GM18498 (cell line): ENCODE measurements around the gene NR2F1-AS1.

Experiments
- ATAC-seq: cut with Tn5 transposase; IDR thresholded peaks from one replicate; pipeline ENCODE4 v1.9.1; 2021; ENCODE audit warnings: mild to moderate bottlenecking, moderate library complexity; ENCODE audit not compliant: unreplicated experiment

Gene NR2F1-AS1

DNA sequence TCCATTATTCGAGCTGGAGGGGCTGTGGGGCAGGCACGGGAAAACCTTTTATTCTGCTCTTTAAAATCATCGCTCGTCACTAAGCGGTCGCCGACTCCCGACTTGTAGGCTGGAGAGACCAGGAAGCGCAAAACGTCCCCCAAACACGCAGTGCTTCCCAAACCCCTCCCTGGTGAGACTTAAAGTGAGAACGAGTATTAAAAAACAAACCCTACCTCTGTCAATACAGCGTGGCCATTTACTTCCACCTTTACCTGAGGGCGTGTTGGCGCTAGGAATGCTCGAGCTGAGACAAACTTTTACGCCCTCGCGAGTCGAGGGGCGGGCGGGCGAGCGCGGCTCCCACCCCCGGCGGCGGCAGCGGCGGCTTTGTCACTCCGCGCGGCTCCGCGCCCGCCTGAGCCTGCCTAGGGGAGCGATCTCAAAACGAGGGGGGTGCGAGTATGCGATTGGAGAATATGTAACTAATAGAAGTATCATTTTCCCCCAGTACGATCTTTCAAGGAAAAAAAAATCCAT lies at the start of gene NR2F1-AS1:
TSS of gene NR2F1-AS1 (minus strand) at position 293 of the 519 bp plus-strand sequence.
- peak; percentile 35 for ATAC-seq

DNA sequence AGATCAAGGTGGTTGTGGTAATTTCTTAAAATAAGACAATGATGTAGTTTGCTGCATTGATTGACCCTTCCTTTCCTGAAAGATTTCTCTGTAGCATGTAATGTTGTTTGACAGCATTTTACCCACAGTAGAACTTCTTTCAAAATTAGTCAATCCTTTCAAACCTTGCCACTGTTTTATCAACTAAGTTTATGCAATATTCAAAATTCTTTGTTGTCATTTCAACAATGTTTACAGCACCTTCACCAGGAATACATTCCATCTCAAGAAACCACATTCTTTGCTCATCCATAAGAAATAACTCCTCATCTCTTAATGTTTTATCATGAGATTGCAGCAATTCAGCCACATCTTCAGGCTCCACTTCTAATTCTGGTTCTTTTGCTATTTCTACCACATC lies 45.8 kb upstream of the NR2F1-AS1 start:
- ATAC-seq: no peak

DNA sequence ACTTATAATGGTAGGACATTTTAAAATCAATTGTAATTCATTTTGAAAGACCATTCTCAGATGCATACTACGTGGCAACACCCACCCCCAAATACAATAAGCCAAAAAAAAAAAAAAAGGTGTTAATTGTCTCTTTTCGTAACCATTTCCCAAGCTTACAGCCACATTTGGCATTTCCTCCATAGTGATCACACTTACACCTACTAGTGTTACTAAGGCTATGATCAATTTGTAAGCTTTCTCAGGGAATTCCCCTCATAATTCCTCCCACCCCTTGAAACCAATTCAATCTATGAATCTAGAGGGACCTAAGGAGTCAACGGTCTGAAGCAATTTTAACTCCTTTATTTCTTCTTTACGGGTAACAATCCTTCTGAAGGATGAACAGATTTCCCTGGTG lies 42.1 kb upstream of the NR2F1-AS1 start:
- no peak for ATAC-seq

DNA sequence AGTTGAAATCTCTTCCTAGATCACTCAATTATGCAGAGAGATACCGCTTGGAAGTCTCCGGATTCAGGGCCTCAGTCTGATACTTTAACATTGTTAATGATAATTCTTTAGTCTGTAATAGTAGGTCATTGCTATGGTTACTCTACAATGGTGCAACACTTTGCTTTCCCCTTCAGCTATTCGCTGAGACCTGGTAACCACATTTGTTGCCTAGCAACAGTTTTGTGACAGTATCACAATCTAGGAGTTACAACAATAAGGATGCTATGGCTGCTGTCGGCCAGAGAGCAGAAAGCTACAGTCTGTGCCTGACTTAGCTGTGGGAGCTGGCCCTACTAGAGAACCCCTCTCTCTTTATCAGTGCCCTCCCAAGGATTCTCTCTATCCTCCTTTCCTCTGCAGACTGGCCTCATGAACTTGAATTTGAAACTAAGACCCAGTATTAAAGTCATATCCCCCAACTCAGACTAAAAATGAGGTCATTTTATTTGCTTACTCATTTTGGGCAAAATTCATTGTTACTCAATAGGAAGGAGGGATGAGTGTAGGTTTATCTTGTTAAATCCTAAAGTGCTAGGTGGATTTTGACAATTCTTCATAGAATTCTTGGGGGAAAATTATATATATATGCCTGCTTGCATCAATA lies 41.3 kb upstream of the NR2F1-AS1 start:
- no peak for ATAC-seq

DNA sequence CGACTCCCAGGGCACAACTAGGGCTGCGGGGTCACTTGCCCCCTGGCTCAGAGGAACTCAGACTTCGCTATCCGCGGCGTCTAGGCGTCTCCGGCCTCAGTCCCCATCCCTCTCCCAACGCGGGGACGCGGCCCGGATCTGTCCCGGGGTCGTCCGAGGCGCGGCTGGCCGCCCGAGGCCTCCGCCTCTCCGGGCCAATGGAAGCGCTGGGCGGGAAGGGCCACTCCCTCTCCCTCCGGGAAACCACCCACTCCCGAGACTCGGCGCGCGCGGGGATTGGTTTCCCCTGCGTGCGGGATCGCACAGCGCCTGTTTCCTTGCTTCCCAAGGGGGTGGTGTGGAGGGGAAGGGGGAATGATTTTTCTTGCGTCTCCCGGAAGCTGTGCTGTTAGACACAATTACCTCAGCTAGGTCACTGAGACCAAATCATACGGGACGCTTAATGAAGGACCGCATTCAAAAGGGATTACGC lies 40.3 kb upstream of the NR2F1-AS1 start:
- ATAC-seq: no peak

DNA sequence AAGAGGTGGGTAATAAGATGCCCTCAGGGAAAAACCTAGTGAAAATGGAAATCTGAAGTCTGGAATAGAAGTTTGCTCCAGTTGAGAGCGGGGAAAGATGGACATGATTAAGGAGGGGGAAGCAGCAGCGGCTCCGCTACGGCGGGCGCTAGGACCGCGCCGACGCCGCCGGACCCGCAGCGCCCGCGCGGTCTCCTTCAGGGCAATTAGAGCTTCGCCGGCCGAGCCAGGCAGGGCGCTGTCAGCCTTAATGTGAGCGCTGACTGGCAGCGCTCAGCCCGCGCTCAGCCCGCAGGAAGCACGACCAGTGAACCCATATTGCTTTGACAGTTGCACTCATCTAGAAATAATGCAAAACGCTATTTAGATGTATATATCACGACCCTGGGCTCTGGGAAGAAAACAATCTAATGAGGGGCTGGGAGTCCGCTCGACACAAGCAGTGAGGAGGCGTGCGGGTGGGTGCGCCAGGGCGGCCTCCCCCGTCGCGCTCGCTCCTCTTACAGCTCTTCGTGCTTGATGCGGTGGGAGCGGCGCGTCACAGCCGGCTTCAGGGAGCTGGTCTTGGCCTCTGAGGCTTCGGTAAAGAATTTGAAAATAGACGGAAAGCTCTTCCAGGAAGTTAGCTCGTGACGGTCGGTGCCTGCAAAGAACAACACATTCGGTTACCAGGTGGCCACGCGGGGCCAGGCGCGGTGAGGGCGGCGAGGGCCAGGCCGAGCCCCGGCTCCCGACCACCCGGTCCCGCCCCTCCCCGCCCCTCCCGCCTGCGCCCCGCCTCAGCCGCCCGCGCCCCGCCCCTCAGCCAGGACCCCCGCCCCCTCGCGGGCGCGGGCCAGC lies 39.7 kb upstream of the NR2F1-AS1 start:
- ATAC-seq: peak; percentile 99

DNA sequence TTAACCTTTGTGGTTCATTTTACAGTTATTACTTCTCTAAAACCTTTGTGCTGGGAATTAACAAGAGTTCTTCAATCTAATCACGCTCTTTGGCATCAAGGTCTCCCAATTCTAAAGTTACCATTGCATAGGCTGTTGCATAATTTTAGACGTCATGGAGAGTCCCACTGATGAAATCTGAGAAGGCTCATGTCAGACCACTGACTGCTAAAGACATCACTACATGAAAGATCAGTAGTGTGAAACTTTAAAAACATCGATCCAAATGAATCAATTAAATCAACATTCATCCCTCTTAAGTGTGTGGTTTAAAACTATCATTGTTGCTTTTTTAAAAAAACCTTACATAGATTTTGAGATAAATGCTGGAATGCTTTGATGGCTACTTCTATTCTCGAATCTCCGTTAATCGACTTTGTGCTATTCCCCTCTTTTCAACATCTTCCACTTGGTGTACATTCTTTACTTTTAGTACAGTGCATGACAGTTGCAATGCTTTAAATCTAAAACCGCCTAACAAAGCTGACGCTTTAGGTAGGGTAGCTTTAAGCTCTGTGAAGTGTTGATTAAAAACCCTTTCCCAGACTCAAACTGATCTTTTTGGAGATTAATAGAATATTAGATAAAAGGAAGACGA lies 35.6 kb upstream of the NR2F1-AS1 start:
- ATAC-seq: no peak

DNA sequence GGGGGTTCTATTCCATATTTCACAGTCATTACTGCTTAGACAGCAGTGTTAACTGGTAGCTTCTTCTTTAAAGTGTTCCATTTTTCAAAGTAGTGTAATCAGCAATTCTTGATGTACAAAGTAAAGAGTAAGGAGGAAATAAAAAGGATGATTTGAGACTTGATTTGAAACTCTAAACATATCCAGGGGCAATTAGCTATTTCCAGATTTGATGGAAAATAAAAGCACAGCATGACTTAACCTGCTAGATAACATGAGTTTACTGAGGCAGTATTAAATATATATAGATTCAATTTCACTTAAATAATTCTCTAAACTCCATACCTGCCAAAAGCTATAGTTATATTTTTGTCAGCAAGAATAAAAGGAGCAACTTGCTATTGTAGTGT lies 31.8 kb upstream of the NR2F1-AS1 start:
- no peak for ATAC-seq

DNA sequence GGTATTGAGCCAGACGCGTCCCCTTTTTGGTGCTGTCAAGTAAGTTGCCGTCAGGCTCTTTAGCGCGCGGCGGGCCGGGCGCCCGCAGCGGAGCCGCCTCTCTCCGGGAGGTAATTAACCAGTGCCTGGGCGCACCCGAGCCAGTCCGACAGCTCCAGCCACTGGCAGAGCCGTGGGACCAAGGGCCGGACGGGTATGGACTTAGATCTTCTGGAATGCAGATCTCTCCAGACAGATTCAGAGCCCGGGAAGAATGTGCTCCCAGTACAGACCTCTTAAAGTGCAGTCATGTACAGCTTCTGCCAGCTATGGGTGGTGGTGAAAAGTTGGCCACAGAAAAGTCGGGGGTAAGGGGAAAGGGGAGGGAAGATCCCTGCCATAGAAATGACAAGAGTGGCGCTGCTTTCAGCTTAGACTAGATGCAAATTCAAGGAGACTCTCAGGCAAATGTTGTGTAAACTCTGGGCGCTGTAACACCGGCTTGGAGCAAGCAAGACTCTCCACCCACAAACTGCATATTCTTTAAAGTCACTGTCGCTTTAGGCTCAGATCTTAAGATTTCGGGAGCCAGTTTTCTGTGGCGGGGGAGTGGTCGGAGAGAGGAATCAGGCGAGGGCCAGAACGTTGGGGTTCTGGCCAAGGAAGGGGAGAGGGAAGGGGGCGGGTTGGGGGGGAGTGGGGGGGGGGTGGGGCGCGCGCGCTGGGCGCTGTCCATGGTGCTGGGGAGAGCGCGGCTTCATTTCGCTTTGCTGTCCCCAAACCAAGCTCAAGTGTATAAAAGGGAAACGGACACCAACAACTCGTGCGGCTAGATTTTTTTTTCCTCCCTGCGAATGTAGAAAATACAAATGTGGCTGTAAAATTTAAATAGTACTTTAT lies 31.2 kb upstream of the NR2F1-AS1 start:
- no peak for ATAC-seq

DNA sequence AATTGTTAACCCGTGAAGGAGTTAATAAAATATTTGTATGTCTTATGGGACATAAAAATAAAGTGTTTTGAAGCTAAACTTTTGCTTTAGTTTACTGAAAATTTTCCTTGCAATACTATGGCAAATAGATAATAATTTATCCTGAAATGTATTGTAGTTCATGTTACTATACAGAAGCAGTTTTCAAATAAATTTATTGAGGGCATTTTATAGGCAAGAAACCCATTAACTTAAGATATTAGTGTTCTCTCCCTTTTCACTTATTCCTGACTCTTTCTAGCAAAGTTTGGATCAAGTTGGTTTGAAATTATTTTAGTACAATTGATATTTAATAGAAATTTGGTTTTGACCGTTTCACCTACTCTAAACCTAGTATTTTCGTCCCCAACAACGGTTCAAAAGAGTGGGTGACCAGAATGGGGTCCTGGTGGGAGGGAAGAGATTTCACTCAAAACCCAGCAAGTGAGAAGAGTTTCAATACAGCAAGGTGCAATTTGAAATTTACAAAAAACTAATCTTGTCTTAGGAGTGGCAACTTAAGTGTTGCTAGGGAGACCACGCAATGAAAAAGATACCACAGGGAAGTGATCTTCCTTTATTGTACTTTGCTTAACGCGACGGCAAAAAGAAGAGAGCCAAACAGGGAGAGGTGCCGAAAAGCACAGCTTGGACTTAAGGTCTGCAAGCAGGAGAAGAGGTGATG lies 30.4 kb upstream of the NR2F1-AS1 start:
- no peak for ATAC-seq

DNA sequence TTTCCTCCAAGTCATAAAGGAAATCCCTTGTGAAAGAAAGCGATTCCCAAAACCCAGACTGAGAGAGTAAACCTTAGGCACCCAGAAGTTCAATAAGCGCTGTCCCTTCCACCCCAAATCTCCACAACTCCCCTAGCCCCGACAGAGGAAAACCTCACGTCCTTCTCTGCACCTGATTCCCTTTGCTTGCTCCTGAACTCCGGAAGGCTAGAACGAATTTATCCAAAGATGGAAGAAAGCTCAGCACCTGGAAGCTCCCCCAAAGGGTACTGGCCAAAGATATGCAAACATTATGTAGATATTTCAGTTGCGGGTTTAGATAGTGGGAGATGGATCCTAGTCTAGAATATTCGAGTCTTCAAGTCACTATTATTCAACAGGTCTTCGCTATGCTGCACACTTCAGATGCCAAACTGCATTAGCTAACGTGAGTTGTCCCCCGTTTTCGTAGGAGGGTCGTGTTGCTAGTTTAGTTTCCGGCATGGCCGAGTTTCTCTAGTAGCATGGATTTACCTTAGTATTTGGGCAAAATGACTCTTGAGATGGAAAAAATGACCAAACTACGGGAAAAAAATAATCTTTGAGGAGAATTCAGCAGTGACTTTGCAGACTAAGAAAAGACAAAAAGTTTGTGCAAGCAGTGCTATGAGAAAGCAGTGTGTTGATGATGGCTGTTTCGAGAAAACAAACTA lies 29.7 kb upstream of the NR2F1-AS1 start:
- no peak for ATAC-seq

DNA sequence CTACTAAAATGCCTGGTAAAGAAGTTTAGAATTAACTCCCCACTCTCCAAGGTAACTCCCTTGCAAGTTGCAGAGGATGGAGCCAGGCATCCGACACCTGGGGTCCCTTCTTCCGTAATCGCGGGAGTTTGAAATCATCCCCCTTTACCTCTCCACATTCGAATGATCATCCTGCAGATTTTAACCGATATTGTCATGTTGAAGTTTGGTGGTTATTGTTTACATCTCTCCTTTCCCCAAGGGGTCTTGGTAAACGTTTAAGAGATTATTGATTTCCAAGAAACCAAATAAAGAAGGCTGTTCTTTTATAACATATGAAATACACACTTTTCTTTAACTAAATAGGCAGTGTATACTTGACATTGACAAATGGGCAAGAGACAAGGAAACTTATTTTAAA lies 28.7 kb upstream of the NR2F1-AS1 start:
- no peak for ATAC-seq

DNA sequence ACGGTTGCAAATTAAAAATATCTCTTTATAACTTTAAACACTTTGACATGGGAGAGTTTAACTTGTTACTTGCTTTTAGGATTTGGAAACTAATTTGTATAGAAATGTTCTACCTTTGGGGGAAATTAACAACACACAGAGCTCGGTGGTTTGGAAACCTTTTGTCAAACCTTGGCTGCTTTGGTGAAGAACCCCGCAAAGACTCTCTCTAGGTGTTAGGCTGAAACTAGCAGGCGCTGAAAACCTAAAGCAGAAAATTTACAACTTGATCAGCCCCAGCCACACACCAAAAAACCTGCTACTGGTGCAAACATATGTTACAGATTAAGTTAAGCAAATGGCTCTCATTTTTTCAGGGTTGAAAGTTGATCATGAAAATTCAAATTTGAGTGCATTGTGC lies 27.8 kb upstream of the NR2F1-AS1 start:
- no peak for ATAC-seq

DNA sequence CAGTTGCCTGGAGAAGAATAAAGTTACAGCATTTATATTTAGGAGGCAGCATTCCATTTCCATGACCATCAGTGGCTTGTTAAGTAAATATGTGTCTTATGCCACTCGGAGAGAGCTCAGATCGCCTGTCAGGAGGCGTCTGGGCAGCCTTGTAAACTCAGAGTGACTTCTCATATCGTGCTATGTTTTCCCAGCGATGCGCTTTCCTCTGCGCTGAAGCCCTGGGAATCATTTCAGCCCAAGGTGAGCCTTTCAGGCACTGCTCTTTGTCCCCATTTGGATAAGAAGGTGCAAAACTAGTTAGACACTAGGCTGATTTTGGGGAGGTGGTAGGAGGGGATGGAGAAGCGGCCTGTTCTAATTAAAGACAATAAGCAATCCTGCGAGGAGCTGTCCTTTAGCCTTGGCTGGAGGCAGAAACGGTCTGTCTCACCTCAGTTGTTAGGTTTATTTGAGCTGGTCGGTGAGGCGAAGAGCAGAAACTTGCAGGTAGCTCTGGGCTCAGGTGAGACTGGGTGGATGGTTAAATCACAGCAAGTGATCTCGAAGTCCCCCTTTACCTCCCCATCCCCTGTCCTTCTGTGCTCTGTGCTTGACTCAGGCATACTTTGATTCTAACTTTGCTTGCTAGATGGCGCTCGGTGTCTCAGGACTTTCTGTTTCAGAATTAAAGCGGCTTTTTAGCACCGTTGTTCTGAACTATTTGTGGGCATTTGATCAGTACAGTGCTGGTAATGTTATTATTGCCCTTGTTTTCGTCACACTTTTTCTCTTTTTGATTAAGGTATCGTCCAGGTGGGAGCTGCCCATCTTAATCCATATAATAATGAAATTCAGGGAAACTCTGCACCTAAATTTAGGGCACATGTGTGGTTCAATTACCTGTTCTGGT lies 26.6 kb upstream of the NR2F1-AS1 start:
- peak; percentile 87 for ATAC-seq

DNA sequence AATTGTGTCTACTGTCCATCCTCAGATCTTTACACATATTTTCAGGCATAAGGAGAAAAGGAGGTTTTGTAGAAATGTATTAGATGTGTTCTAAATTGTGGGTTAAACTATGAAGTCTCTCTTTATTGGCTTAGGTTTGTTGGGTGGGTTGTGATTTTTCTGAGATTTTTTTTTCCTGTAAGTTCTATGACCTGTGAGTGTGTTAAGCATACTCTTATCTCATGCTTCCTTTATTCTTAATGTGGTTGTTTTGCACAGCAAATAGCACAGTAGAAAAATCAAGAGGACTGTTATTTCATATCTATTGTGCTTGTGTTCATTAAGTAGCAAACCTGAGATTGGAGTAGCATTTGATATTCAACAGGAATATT lies 25.3 kb upstream of the NR2F1-AS1 start:
- ATAC-seq: no peak

DNA sequence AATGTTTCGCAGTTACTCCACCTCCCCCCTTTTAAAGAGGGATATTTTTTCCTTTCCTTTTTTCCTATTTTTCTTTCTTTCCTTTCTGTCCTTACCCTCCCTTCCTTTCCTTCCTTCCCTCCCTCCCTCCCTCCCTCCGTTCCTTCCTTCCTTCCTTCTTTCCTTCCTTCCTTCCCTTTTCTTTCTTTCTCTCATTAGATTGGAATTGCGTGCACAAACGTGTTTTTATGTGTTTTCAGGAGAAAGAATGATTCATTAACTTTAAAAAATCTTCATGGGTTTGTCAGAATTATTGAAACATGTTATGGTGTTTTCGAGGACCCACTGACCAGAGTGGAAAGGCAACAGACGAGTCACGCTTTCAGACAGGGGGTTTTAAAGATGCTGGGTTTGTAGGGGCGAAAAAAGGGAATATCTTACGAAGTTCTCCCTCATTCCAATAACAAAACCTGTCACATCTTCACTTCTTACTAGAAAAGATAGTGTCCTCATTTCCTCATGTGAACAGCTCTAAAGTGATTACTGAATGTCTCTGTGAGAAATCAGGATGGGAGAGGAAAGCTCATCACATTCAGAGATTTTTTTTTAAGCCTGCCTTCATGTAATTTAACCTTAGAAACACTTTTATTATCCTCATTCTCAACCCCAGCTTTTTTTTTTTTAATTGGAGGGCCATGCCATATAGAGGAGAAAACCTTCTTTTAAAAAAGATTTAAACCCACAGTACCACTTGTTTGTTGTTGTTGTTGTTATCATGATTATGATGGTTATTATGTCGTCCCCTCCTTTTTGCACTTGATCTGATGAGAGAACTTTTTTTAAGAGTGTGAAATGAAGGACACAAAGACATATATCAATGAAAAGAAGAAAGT lies 23.9 kb upstream of the NR2F1-AS1 start:
- no peak for ATAC-seq

DNA sequence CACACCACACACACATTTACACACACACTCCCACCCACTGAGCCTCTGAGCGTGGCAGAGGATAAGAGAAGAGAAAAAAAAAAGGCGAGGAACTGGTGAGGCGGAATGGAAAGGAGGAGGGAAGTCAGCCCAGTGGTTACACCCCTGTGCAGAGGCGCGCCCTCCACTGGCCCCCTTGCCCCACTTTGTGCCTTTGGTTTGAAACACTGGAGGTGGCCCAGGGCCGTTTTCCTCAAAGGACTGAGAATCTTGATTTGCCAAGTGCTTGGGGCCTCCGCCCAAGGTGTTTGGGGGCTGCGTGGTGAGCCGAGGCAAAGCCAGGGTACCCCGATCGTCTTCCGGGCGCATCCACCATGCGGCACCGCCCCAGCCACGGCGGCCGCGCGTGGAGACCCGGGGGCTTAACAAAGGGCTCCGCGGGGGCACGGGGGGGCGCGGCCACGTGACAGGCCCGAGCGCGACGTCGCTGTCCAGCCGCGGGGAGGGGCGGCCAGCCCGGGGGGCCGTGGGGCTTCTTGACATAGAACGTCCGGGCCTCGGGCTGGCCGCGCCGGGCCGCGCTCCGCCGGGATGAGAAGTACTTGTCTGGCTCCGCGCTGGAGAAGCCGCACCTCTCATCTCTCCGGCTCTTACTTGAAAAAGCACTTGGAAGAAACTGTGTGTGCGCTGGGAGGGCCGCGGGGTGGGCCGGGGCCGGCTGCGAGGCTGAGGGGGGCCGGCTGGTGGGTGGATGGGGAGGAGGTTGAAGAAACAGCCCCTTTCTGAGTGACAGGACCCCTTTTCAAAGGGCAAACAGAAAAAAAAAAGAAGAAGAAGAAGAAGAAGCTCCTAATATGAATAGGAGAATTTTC lies 23.0 kb upstream of the NR2F1-AS1 start:
- ATAC-seq: no peak
